B cell (primary cell): ENCODE data around the gene PCNX3. TPM values are rescaled to one million over a fixed set of nuclear protein-coding genes. Genes with fewer than 3 reads are reported as not detected.

ENCODE experiments used
- ATAC-seq: fragments of 200-7000 bp; cut with Tn5 transposase; one replicate; pipeline ENCODE4 v1.10.0; 2021; ENCODE audit warnings: low read depth, mild to moderate bottlenecking, moderate number of reproducible peaks, moderate library complexity
- CTCF ChIA-PET: fragments of 350-600 bp; sonication (Branson Sonifier 250); formaldehyde crosslinking; loops from one replicate; lab custom pipeline; 2021; ENCODE audit warnings: antibody characterized with exemption, inconsistent platforms; lab: Charles Lee
- POLR2A ChIA-PET: fragments of 350-600 bp; sonication (Branson Sonifier 250); formaldehyde crosslinking; loops from one replicate; lab custom pipeline; 2021; ENCODE audit warnings: antibody characterized with exemption; lab: Charles Lee
- DNase-seq: peaks from one replicate; pipeline ENCODE4 v3.0.0; 2013
- H2AFZ ChIP-seq: 2 replicates; pipeline ENCODE4 v1.6.1; 2012; ENCODE audit warnings: mild to moderate bottlenecking, low read depth, low read length; ENCODE audit not compliant: insufficient read depth, poor library complexity, severe bottlenecking
- H3K27ac ChIP-seq, 2 donors: 1 replicate in 1 of 2; 2 replicates in 1 of 2; pipeline ENCODE4 v1.5.1; 2012 to 2013; ENCODE audit warnings: low read length in 2 of 2, mild to moderate bottlenecking in 2 of 2, moderate library complexity in 1 of 2
- H3K27me3 ChIP-seq, 4 experiments: fragments of 200-600 bp in 1 of 4; sonication (generic) in 1 of 4; replicated peaks in 1 of 4; 1 replicate in 2 of 4; 2 replicates in 2 of 4; pipeline versions ENCODE4 v1.6.1 to v1.7.0; 2013 to 2016; ENCODE audit warnings: low read length in 3 of 4, mild to moderate bottlenecking in 2 of 4, mixed read lengths in 1 of 4, moderate library complexity in 1 of 4; ENCODE audit not compliant: insufficient read depth in 4 of 4, control insufficient read depth in 3 of 4; ENCODE audit errors: control extremely low read depth in 1 of 4
- H3K36me3 ChIP-seq, 2 experiments: replicated peaks in 1 of 2; 1 replicate in 1 of 2; 2 replicates in 1 of 2; pipeline versions ENCODE4 v1.6.1 to v1.7.1; 2013; ENCODE audit warnings: low read length in 1 of 2; ENCODE audit not compliant: insufficient read depth in 2 of 2, control insufficient read depth in 1 of 2; ENCODE audit errors: control extremely low read depth in 1 of 2, extremely low read depth in 1 of 2
- H3K4me1 ChIP-seq, 2 donors: fragments of 200-600 bp in 1 of 2; sonication (generic) in 1 of 2; 1 replicate in 1 of 2; 2 replicates in 1 of 2; pipeline versions ENCODE4 v1.5.1 to v1.6.1; 2013 to 2017; ENCODE audit warnings: low read length in 2 of 2; ENCODE audit not compliant: control insufficient read depth in 2 of 2, insufficient read depth in 2 of 2
- H3K4me2 ChIP-seq: replicated peaks from 2 replicates; pipeline ENCODE3; 2012; ENCODE audit warnings: mild to moderate bottlenecking, low read depth, low read length; ENCODE audit not compliant: poor library complexity, severe bottlenecking
- H3K4me3 ChIP-seq, 5 experiments: fragments of 200-600 bp in 1 of 5; sonication (generic) in 1 of 5; 1 replicate in 3 of 5; 2 replicates in 2 of 5; pipeline versions ENCODE4 v1.5.1 to v1.7.0; 2011 to 2016; ENCODE audit warnings: low read length in 4 of 5, mild to moderate bottlenecking in 4 of 5, low read depth in 2 of 5, control low read depth in 1 of 5, moderate library complexity in 1 of 5; ENCODE audit not compliant: insufficient read depth in 1 of 5; ENCODE audit errors: control extremely low read depth in 1 of 5, extremely low read depth in 1 of 5
- H3K79me2 ChIP-seq: fragments of 200-600 bp; sonication (generic); one replicate; pipeline ENCODE4 v1.6.0; 2016; ENCODE audit warnings: low read length; ENCODE audit not compliant: control insufficient read depth, insufficient read depth
- H3K9ac ChIP-seq: fragments of 200-600 bp; sonication (generic); 2 replicates; pipeline ENCODE4 v1.6.1; 2017; ENCODE audit warnings: mild to moderate bottlenecking, low read length, moderate library complexity
- H3K9me3 ChIP-seq, 3 donors: one replicate each; pipeline versions ENCODE4 v1.6.1 to v1.7.1; 2013; ENCODE audit warnings: low read length in 2 of 3; ENCODE audit not compliant: control insufficient read depth in 2 of 3, insufficient read depth in 1 of 3; ENCODE audit errors: control extremely low read depth in 1 of 3
- H4K20me1 ChIP-seq: 2 replicates; pipeline ENCODE4 v1.6.0; 2012; ENCODE audit warnings: mild to moderate bottlenecking, low read length; ENCODE audit not compliant: insufficient read depth, control insufficient read depth, poor library complexity, severe bottlenecking
- H3K27ac Mint-ChIP-seq: one replicate; pipeline ENCODE4 v1.8.0; 2021; ENCODE audit warnings: mixed read lengths
- H3K27me3 Mint-ChIP-seq: one replicate; pipeline ENCODE4 v1.8.0; 2021; ENCODE audit warnings: mixed read lengths
- H3K4me1 Mint-ChIP-seq: one replicate; pipeline ENCODE4 v1.8.0; 2021; ENCODE audit warnings: mixed read lengths
- H3K4me3 Mint-ChIP-seq: one replicate; pipeline ENCODE4 v1.8.0; 2021; ENCODE audit warnings: mixed read lengths
- H3K9me3 Mint-ChIP-seq: one replicate; pipeline ENCODE4 v1.8.0; 2022; ENCODE audit warnings: mixed read lengths; ENCODE audit not compliant: insufficient read depth
- CTCF ChIP-seq: fragments of 200-600 bp; IDR thresholded peaks from one replicate; pipeline ENCODE4 v1.8.0; 2022; ENCODE audit warnings: antibody characterized with exemption, mild to moderate bottlenecking
- EZH2 ChIP-seq: IDR thresholded peaks from 2 replicates; pipeline ENCODE4 v1.6.1; 2012; ENCODE audit warnings: borderline replicate concordance, low read depth, mild to moderate bottlenecking, moderate library complexity, low read length; ENCODE audit not compliant: insufficient read depth, poor library complexity, severe bottlenecking
- WGBS: methylation state at CpG from one replicate; pipeline ENCODE4 v1.1.5; 2013; ENCODE audit warnings: missing lambda C conversion rate; ENCODE audit not compliant: insufficient coverage; 5-methylcytosine and 5-hydroxymethylcytosine counted together
- intact Hi-C: fragments of 100-400 bp; cut with micrococcal nuclease; formaldehyde crosslinking; loops from one replicate; pipeline ENCODE4 v1.10.0; 2022
- polyA plus RNA-seq: library from polyadenylated mRNA; depleted of rRNA; stranded (reverse); fragments of >200 nt; gene quantifications from 2 replicates; pipeline ENCODE4 v1.2.3, GENCODE V29; 2012
- total RNA-seq, 2 donors: library from RNA; stranded (reverse); fragments of 120-200 nt in 1 of 2; gene quantifications; 1 replicate in 1 of 2; 2 replicates in 1 of 2; pipeline versions ENCODE4 v1.2.3 to v1.2.4, GENCODE V29; 2013 to 2022

The PCNX3 gene
- total and polyA plus RNA-seq, 2 donors (not counting 1 experiment from before 2014, with no cell fraction given) = 61.5 to 62.8 TPM

- H3K27ac Mint-ChIP-seq = peak overlapping the region; percentile 98
- no peaks in the 10 kb centered on the region for H3K27me3 ChIP-seq
- intact Hi-C loops = loop anchor here (1.0 kb wide), 1 partner anchor 12 kb away; no protein-coding TSS in a partner anchor
- DNase-seq = peak; percentile 89
- peak; percentile 17 for ATAC-seq
- peak overlapping the region; percentile 64 to 97 (median 93) for H3K4me3 ChIP-seq
- 2% methylated on average over 34 of the region's 35 CpGs for WGBS
- H4K20me1 ChIP-seq = peaks cover 69% of the 10 kb centered on the region
- peaks cover 43 to 67% of the 10 kb centered on the region in 2 donors for H3K4me1 ChIP-seq
- TF ChIP-seq CTCF = no peak
- TF ChIP-seq EZH2 = no peak
- H3K9ac ChIP-seq = peak overlapping the region; percentile 91
- no peaks in the 10 kb centered on the region for H3K9me3 Mint-ChIP-seq
- peaks cover 0 to 59% of the 10 kb centered on the region in 2 experiments for H3K36me3 ChIP-seq
- H2AFZ ChIP-seq = no peak overlapping the region
- POLR2A ChIA-PET = interaction anchor here (0.5 to 5.0 kb wide), 26 partner anchors 9 to 1801 kb away, joined by 3 to 116 read pairs (median 5); partner anchors contain the start of genes DPF2, EHBP1L1, FIBP and KAT5
- no peaks in the 10 kb centered on the region for H3K27me3 Mint-ChIP-seq
- peaks cover 81% of the 10 kb centered on the region for H3K79me2 ChIP-seq
- H3K4me2 ChIP-seq = peak overlapping the region; percentile 96
- peaks cover 56% of the 10 kb centered on the region for H3K4me1 Mint-ChIP-seq
- CTCF ChIA-PET = interaction anchor here (0.9 to 7.4 kb wide), 5 partner anchors 13 to 60 kb away, joined by 3 to 86 read pairs (median 15); partner anchors contain the start of gene RELA
- no peaks in the 10 kb centered on the region for H3K9me3 ChIP-seq
- H3K27ac ChIP-seq = peak overlapping the region; percentile 100
- peak overlapping the region; percentile 99 for H3K4me3 Mint-ChIP-seq
These were observed 25.1 kb downstream of the PCNX3 start for GRCh38 chr11:65640483-65641296.
